ENCODE measurements around the gene P2RY12.

P2RY12 gene

DNA sequence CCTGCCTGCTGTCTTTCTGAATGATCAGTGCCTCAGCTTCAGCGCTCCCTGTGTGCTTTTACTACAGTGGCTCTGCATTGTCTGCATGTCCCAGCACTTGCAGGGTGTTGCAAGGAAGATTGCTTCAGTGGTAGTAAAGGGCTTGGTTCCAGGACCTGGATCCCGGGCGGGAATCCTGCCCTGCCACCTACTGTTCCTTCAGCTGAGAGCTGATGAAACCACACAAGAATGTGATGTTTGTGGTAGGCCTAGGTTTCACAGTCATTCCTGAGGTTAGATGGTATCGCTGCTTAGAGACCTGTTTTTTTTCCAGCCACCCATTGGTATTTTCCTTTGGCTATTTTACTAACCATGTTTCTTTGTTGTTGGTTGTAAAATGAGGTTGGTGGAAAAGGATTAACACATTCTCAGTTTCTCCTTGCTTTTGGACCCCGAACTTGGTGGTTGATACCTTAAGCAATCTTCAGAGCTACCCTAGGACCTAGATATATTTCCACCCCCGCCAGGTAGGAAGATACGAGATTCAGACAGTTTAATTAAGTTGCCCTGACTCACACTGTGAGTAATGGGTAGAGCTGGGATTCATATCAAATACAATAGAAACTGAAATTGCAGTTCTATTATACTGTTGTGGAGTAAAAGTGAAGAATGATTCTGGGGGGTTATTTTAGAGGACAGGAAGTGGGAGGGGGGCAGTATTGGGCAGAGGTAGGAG is 79.3 kb downstream of the P2RY12 start:
- DNase-seq: no peak

- no peak for DNase-seq
These were observed 80.8 kb downstream of the P2RY12 start for GRCh38 chr3:151303751-151304150.

GRCh38 chr3:151301787-151302186 is 82.8 kb downstream of the P2RY12 start:
- DNase-seq: no peak

DNA sequence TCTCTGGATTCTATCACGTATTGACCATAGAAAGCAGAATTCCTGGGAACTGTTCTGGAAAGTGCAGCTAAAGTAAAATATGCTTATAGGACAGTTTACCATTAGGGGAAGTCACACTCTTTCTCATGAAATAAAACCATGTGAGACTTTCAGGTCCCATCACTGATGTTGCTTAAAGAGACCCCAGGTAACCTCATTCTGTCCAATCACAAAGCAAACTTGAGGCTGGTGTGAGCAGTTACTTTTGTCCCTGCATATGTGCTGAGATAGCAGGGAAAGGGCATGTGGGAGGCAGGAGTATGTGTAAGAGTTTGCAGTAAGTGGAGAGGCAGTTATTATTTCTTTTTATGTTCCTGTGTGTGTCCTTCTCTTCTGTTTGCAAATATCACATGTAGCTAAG is 84.0 kb downstream of the P2RY12 start:
- no peak for DNase-seq

- no peak for DNase-seq
These were observed 85.5 kb downstream of the P2RY12 start for GRCh38 chr3:151299006-151299405.

DNA sequence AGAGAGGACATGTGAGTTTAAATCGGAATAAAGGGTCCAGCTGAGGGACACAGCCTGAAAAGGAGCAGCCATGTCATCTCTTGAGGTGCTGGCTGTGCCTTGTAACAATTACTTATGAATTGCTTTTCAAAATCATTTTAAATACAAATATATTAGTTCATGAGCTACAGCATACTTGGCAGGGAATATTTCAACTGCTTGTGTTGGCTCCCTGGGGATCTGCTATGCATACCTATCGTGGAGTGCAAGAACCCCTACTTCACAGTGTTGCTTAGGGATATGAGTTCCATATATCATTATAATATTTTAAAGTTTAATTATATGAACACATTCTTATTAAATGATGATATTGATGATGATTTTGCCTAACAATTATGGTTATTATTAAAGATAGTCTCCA is 87.1 kb downstream of the P2RY12 start:
- DNase-seq: no peak

GRCh38 chr3:151296226-151296625 is 88.3 kb downstream of the P2RY12 start:
- no peak for DNase-seq

DNA sequence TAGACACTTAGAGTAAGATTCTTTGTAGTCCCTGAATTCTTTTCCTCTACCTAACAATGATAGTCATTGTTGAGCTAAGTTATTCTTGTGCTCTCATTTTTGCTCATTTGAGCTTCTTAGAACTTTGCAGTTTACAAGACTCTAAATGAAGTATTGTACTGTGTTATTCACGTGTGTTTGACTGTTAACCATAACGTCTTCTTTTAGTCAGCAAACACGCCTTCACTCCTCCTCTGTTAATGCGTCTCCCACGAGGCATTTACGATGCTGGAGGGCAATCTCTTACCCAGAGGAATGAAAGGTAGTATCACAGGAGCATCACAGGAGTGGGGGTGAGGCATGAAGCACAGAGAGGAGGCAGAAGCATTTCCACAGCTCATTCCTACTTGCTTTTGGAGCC is 91.4 kb downstream of the P2RY12 start:
- DNase-seq: no peak

- DNase-seq: no peak
These were observed 93.9 kb downstream of the P2RY12 start for GRCh38 chr3:151290673-151291072.

- DNase-seq: no peak
These were observed 95.1 kb downstream of the P2RY12 start for GRCh38 chr3:151289445-151289844.
